Nephron progenitor cell (in vitro differentiated cells): Measurements from ENCODE around the gene ZNF829.

ENCODE experiments used
- DNase-seq: peaks from one replicate; pipeline ENCODE4 v3.0.0; 2021
- H3K27ac Mint-ChIP-seq: 2 replicates; pipeline ENCODE4 v1.8.0; 2021; ENCODE audit warnings: mild to moderate bottlenecking, moderate library complexity, mixed read lengths
- H3K27me3 Mint-ChIP-seq: 2 replicates; pipeline ENCODE4 v1.8.0; 2021; ENCODE audit warnings: mild to moderate bottlenecking, low read depth, mixed read lengths; ENCODE audit not compliant: poor library complexity
- H3K36me3 Mint-ChIP-seq: 2 replicates; pipeline ENCODE4 v1.8.0; 2021; ENCODE audit warnings: low read depth, mixed read lengths
- H3K4me1 Mint-ChIP-seq: 2 replicates; pipeline ENCODE4 v1.8.0; 2021; ENCODE audit warnings: mixed read lengths
- H3K4me3 Mint-ChIP-seq: 2 replicates; pipeline ENCODE4 v1.8.0; 2021; ENCODE audit warnings: mild to moderate bottlenecking, moderate library complexity, mixed read lengths
- H3K9me3 Mint-ChIP-seq: 2 replicates; pipeline ENCODE4 v1.8.0; 2021; ENCODE audit warnings: mild to moderate bottlenecking, moderate library complexity, mixed read lengths
- CTCF ChIP-seq: fragments of 200-600 bp; sonication (generic); IDR thresholded peaks from 2 replicates; pipeline ENCODE4 v1.5.0; 2021; ENCODE audit warnings: antibody characterized with exemption

Gene ZNF829

GRCh38 chr19:36915992-36916830 is at the start of gene ZNF829, which contains the start of gene ZNF568:
Gene ZNF829, minus strand, starts transcription at chr19:36916291. Its CDS starts 1,124 bp downstream, at chr19:36915167.
Gene ZNF568, plus strand, starts transcription at chr19:36916332. Its CDS starts 6,439 bp downstream, at chr19:36922771.
- Mint-ChIP-seq H3K4me1 (peaks cover 23% of the 10 kb centered on the region), H3K9me3 (peaks cover 93% of the 10 kb centered on the region), H3K27ac (peak within 1 kb of the TSS; percentile 92), H3K4me3 (peak within 1 kb of the TSS; percentile 96), H3K27me3 (no peaks in the 10 kb centered on the region), H3K36me3 (peaks cover 96% of the 10 kb centered on the region)
- peak; percentile 65 for TF ChIP-seq CTCF
- DNase-seq, result peak; percentile 83

- TF ChIP-seq CTCF, result no peak
- H3K27me3 Mint-ChIP-seq, result no peaks in the 10 kb centered on the region
- H3K4me1 Mint-ChIP-seq, result no peaks in the 10 kb centered on the region
- H3K36me3 Mint-ChIP-seq, result peaks cover 4% of the 10 kb centered on the region
- H3K27ac Mint-ChIP-seq, result no peak overlapping the region
- peaks cover 78% of the 10 kb centered on the region for H3K9me3 Mint-ChIP-seq
- no peak overlapping the region for H3K4me3 Mint-ChIP-seq
- DNase-seq, result no peak
Measured at GRCh38 chr19:36963280-36963679, 47.2 kb upstream of the ZNF829 start.

GRCh38 chr19:36962346-36962745 is 46.3 kb upstream of the ZNF829 start:
- H3K4me1 Mint-ChIP-seq, result no peaks in the 10 kb centered on the region
- H3K4me3 Mint-ChIP-seq, result no peak overlapping the region
- DNase-seq, result no peak
- no peaks in the 10 kb centered on the region for H3K27me3 Mint-ChIP-seq
- TF ChIP-seq CTCF, result no peak
- H3K36me3 Mint-ChIP-seq, result peaks cover 4% of the 10 kb centered on the region
- H3K9me3 Mint-ChIP-seq, result peaks cover 82% of the 10 kb centered on the region
- no peak overlapping the region for H3K27ac Mint-ChIP-seq

DNA sequence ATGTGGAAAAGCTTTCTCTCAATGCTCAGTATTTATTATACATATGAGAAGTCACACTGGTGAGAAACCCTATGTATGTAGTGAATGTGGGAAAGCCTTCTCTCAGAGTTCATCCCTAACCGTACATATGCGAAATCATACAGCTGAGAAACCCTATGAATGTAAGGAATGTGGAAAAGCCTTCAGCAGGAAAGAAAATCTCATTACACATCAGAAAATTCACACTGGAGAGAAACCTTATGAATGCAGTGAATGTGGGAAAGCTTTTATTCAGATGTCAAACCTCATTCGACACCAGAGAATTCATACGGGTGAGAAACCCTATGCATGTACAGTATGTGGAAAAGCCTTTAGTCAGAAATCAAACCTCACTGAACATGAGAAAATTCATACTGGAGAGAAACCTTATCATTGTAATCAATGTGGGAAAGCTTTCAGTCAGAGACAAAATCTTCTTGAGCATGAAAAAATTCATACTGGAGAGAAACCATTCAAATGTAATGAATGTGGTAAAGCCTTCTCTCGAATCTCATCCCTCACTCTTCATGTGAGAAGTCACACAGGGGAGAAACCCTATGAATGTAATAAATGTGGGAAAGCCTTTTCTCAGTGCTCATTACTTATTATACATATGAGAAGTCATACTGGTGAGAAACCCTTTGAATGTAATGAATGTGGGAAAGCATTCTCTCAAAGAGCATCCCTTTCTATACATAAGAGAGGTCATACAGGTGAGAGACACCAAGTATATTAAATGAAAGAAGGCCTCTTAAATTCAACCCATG is 34.4 kb upstream of the ZNF829 start:
- Mint-ChIP-seq H3K36me3 (peaks cover 67% of the 10 kb centered on the region), H3K27ac (no peak overlapping the region), H3K27me3 (no peaks in the 10 kb centered on the region), H3K4me3 (no peak overlapping the region), H3K9me3 (peaks cover 79% of the 10 kb centered on the region), H3K4me1 (no peaks in the 10 kb centered on the region)
- no peak for DNase-seq
- TF ChIP-seq CTCF, result no peak

DNA sequence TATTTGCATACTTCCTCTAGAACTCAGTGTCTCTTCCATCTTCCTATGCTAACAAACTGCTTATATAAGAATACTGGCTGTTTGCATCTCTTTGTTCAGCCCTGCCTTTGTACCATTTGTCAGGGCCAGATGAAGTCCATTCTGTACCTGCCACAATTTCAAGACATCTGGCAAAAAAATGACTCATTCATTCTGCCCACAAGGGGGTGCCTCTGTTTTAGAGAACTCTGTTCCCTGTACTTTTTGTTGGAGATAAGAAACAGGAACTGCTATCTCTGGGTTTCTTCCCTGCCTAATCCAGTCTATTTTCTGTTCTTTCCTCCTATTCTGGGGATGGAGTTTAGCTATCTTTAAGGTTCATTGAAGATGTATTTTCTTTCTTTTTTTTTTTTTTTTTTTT is 23.1 kb upstream of the ZNF829 start:
- DNase-seq, result no peak
- no peak for TF ChIP-seq CTCF
- Mint-ChIP-seq H3K36me3 (peaks cover 98% of the 10 kb centered on the region), H3K27ac (no peak overlapping the region), H3K27me3 (no peaks in the 10 kb centered on the region), H3K9me3 (peaks cover 81% of the 10 kb centered on the region), H3K4me1 (no peaks in the 10 kb centered on the region), H3K4me3 (no peak overlapping the region)
